Uterus (tissue), 2 donors: ENCODE measurements around the gene WNT11.

Source experiments
- POLR2A ChIP-seq, 2 donors: fragments of 450-650 bp; IDR thresholded peaks; one replicate each; pipeline ENCODE4 v1.6.1; 2016; ENCODE audit warnings: antibody characterized with exemption in 2 of 2, mild to moderate bottlenecking in 1 of 2, moderate library complexity in 1 of 2
- TF ChIP-seq, protein P1 (sequence below), 4 experiments: fragments of 200-600 bp in 2 of 4; fragments of 450-650 bp in 2 of 4; sonication (generic) in 2 of 4; IDR thresholded peaks; one replicate each; pipeline ENCODE4 v1.5.1; 2016 to 2019; ENCODE audit warnings: antibody characterized with exemption in 4 of 4, mild to moderate bottlenecking in 2 of 4, moderate library complexity in 1 of 4

DNA sequence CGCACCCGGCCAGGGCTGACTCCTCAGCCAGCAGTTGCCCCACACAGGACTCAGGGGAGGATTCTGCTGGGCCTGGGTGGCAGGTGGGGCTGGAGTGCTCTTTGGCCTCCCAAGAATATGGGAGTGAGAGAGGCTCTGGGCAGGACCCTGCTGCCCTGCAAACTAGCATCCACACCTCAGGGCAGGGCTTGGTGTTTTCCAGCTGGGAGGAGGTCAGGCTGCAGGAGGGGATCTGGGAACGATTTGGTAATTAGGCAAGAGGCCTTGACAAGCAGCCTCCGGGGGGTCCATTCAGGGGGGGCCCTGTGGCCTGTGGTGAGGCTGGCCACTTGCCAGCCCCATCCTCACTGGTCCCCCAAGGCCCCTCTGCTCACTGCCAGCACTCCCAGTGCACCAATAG, 35.8 kb downstream of the WNT11 start:
- TF ChIP-seq, protein P1, sequence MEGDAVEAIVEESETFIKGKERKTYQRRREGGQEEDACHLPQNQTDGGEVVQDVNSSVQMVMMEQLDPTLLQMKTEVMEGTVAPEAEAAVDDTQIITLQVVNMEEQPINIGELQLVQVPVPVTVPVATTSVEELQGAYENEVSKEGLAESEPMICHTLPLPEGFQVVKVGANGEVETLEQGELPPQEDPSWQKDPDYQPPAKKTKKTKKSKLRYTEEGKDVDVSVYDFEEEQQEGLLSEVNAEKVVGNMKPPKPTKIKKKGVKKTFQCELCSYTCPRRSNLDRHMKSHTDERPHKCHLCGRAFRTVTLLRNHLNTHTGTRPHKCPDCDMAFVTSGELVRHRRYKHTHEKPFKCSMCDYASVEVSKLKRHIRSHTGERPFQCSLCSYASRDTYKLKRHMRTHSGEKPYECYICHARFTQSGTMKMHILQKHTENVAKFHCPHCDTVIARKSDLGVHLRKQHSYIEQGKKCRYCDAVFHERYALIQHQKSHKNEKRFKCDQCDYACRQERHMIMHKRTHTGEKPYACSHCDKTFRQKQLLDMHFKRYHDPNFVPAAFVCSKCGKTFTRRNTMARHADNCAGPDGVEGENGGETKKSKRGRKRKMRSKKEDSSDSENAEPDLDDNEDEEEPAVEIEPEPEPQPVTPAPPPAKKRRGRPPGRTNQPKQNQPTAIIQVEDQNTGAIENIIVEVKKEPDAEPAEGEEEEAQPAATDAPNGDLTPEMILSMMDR (IDR thresholded peaks at IDR 0.05), result no peak
- no peak for TF ChIP-seq POLR2A (IDR thresholded peaks at IDR 0.05)
